Sigmoid colon (tissue), 4 donors: ENCODE measurements around the gene LEMD1.

Experiments
- POLR2A ChIP-seq, 2 donors: fragments of 450-650 bp; IDR thresholded peaks; one replicate each; pipeline ENCODE4 v1.6.1; 2016; ENCODE audit warnings: antibody characterized with exemption in 2 of 2, mild to moderate bottlenecking in 2 of 2, moderate library complexity in 2 of 2
- POLR2AphosphoS5 ChIP-seq, 4 donors: sonication (generic); formaldehyde crosslinking; IDR thresholded peaks; one replicate each; pipeline ENCODE4 v1.6.1; 2017; ENCODE audit warnings: antibody characterized with exemption in 4 of 4
- TF ChIP-seq, protein P1 (sequence below), 4 experiments: fragments of 450-650 bp in 3 of 4; fragments of 200-600 bp in 1 of 4; IDR thresholded peaks; one replicate each; pipeline ENCODE4 v1.5.1; 2016 to 2019; ENCODE audit warnings: antibody characterized with exemption in 4 of 4, mild to moderate bottlenecking in 3 of 4, moderate library complexity in 2 of 4

DNA sequence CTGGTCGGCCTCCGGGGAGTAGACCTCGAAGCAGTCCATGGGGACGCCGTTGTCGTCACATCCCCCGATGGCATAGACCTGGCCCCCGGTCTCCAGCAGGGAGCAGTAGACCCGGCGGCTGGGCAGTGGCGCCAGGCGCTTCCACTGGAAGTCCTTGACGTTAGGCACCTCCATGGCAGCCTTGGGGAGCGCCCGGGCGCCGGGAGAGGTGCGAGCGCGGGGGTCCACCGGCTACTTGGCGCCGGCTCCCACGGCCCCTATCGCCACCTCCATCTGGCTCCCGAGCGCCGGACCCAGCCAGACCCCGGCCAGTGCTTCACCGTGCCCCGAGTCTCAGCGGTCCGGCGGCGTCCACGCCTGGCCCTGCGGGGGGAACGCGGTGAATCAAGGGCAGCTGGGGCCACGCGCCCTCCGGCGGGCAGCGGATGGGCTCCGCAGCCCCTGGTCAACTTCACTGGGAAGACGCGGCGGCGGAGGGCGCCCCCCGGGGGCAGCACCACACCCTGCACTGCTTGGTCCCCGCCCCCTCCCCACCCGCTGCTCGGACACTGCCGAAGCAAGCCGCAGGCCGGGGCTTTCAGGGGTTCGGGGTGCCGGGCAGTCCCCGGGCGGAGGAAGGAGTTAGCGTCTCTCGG, 78.3 kb downstream of the LEMD1 start:
- TF ChIP-seq, protein P1, sequence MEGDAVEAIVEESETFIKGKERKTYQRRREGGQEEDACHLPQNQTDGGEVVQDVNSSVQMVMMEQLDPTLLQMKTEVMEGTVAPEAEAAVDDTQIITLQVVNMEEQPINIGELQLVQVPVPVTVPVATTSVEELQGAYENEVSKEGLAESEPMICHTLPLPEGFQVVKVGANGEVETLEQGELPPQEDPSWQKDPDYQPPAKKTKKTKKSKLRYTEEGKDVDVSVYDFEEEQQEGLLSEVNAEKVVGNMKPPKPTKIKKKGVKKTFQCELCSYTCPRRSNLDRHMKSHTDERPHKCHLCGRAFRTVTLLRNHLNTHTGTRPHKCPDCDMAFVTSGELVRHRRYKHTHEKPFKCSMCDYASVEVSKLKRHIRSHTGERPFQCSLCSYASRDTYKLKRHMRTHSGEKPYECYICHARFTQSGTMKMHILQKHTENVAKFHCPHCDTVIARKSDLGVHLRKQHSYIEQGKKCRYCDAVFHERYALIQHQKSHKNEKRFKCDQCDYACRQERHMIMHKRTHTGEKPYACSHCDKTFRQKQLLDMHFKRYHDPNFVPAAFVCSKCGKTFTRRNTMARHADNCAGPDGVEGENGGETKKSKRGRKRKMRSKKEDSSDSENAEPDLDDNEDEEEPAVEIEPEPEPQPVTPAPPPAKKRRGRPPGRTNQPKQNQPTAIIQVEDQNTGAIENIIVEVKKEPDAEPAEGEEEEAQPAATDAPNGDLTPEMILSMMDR (IDR thresholded peaks at IDR 0.05): no peak
- TF ChIP-seq POLR2A (IDR thresholded peaks at IDR 0.05) (no peak), POLR2AphosphoS5 (IDR thresholded peaks at IDR 0.05) (no peak)
